Adrenal gland (tissue), 5 donors: ENCODE measurements around the gene CST4.

ENCODE experiments used
- CTCF ChIP-seq, 6 experiments: fragments of 450-650 bp in 4 of 6; fragments of 200-600 bp in 2 of 6; sonication (generic) in 1 of 6; IDR thresholded peaks; 1 replicate in 5 of 6; 2 replicates in 1 of 6; pipeline versions ENCODE4 v1.5.1 to v1.8.0; 2016 to 2021; ENCODE audit warnings: antibody characterized with exemption in 6 of 6, mild to moderate bottlenecking in 2 of 6, moderate library complexity in 1 of 6
- POLR2A ChIP-seq, 2 donors: fragments of 450-650 bp; IDR thresholded peaks; one replicate each; pipeline ENCODE4 v1.6.1; 2017; ENCODE audit warnings: antibody characterized with exemption in 2 of 2, mild to moderate bottlenecking in 2 of 2, moderate library complexity in 1 of 2
- donor health status: DM: no; HTN: no; CAD: no.

- no peak for TF ChIP-seq POLR2A (IDR thresholded peaks at IDR 0.05)
- no peak for TF ChIP-seq CTCF (IDR thresholded peaks at IDR 0.05)
Measured at GRCh38 chr20:23639490-23639958, 49.3 kb downstream of the CST4 start.
